Measurements from ENCODE around the gene TMED1. TPM values are rescaled to one million over a fixed set of nuclear protein-coding genes. Genes with fewer than 3 reads are reported as not detected.

Gene TMED1
- total and polyA plus RNA-seq, 2 donors (not counting 3 experiments of a cell fraction or from before 2014, with no cell fraction given), result 31.2 to 60.4 TPM

DNA sequence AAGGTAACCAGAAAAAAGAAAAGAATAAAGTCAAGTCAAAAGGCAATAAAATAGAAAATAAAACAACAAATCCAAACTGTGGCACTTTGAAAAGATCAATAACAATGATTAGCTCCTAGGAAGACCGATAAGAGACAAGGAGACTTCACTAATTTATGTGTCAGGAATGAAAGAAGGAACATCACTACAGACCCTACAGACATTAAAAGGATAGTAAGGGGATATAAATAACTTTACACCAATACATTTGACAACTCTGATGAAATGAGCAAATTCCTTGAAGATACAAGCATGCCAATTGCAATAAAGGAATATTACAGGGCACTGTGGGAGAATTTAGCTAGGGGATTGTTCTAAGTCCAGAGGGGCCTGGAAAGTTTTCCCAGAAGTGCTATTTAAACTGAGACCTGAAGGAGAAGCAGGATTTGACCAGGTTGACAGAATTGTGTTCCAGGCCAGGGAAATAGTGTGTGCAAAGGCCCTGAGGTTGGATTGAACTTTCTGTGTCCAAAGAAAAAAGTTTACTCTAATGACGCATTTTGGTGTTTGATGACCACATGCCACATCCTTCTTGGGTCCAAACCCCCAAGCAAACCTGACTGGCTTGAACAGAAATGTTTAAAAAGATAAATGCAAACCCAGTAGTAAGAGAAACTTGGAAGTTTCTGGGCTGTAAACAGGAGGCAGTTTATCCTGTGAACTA lies 10.6 kb upstream of the TMED1 start:
- Histone ChIP-seq H3K4me3 (replicated peaks in 1 of 3; ENCODE audit: insufficient read depth in 1 of 3, low read depth in 1 of 3, low read length in 3 of 3) (no peak overlapping the region), H2AFZ (ENCODE audit: low read depth, low read length) (no peak overlapping the region), H3K79me2 (ENCODE audit: control insufficient read depth, insufficient read depth, low read length) (no peaks in the 10 kb centered on the region), H3K36me3 (ENCODE audit: control insufficient read depth in 2 of 2, extremely low read depth in 1 of 2, insufficient read depth in 2 of 2, low read length in 2 of 2) (no peaks in the 10 kb centered on the region), H3K9ac (replicated peaks; ENCODE audit: extremely low read depth, insufficient read depth, low read length) (no peak overlapping the region), H4K20me1 (replicated peaks; ENCODE audit: control insufficient read depth, extremely low read depth, insufficient read depth, low read length) (no peaks in the 10 kb centered on the region), H3K4me2 (ENCODE audit: insufficient read depth, low read length) (no peak overlapping the region), H3K4me1 (ENCODE audit: control insufficient read depth, extremely low read depth, insufficient read depth, low read length) (no peaks in the 10 kb centered on the region), H3K27me3 (ENCODE audit: control insufficient read depth in 2 of 2, insufficient read depth in 2 of 2, low read length in 2 of 2) (peaks cover 1 to 2% of the 10 kb centered on the region in 2 experiments), H3K9me1 (replicated peaks; ENCODE audit: control insufficient read depth, extremely low read depth, insufficient read depth, low read length) (no peaks in the 10 kb centered on the region), H3K9me3 (replicated peaks; ENCODE audit: control insufficient read depth, insufficient read depth, low read length) (no peaks in the 10 kb centered on the region), H3K27ac (ENCODE audit: insufficient read depth, low read depth, low read length) (no peak overlapping the region)
- intact Hi-C loops (cut with micrococcal nuclease) (no loop called here), dilution Hi-C loops (cut with MboI; ENCODE audit: extremely low pct_ligation_motif_present, low sequenced_read_pairs) (no loop called here)
- no peak for TF ChIP-seq POLR2A (IDR thresholded peaks at IDR 0.05; ENCODE audit: low read depth, low read length)
- no peak for TF ChIP-seq MYC (IDR thresholded peaks at IDR 0.05; ENCODE audit: low read depth, low read length)
- TF ChIP-seq, protein P1, sequence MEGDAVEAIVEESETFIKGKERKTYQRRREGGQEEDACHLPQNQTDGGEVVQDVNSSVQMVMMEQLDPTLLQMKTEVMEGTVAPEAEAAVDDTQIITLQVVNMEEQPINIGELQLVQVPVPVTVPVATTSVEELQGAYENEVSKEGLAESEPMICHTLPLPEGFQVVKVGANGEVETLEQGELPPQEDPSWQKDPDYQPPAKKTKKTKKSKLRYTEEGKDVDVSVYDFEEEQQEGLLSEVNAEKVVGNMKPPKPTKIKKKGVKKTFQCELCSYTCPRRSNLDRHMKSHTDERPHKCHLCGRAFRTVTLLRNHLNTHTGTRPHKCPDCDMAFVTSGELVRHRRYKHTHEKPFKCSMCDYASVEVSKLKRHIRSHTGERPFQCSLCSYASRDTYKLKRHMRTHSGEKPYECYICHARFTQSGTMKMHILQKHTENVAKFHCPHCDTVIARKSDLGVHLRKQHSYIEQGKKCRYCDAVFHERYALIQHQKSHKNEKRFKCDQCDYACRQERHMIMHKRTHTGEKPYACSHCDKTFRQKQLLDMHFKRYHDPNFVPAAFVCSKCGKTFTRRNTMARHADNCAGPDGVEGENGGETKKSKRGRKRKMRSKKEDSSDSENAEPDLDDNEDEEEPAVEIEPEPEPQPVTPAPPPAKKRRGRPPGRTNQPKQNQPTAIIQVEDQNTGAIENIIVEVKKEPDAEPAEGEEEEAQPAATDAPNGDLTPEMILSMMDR (IDR thresholded peaks at IDR 0.05; ENCODE audit: extremely low read depth in 1 of 2, insufficient read depth in 1 of 2, low read depth in 1 of 2, low read length in 2 of 2), result no peak
- TF ChIP-seq JUN (IDR thresholded peaks at IDR 0.05; ENCODE audit: borderline replicate concordance, insufficient read depth, insufficient read length, low read depth), result no peak
- no peak for TF ChIP-seq EZH2 (IDR thresholded peaks at IDR 0.05; ENCODE audit: borderline replicate concordance, low read depth, low read length, severe bottlenecking)
- TF ChIP-seq, protein P2, sequence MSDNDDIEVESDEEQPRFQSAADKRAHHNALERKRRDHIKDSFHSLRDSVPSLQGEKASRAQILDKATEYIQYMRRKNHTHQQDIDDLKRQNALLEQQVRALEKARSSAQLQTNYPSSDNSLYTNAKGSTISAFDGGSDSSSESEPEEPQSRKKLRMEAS (IDR thresholded peaks at IDR 0.05; ENCODE audit: insufficient read depth, insufficient read length), result no peak
- no peak for TF ChIP-seq GATA2 (IDR thresholded peaks at IDR 0.05; ENCODE audit: insufficient read depth, insufficient read length, low read depth, low read length)
- no peak for TF ChIP-seq FOS (IDR thresholded peaks at IDR 0.05; ENCODE audit: borderline replicate concordance, insufficient read depth, low read length)
- no peak for TF ChIP-seq POLR2AphosphoS5 (IDR thresholded peaks at IDR 0.05; ENCODE audit: insufficient read depth, low read depth, low read length)
- DNase-seq (ENCODE audit: low read depth, low spot score), result no peak
- ChIA-PET CTCF (interaction anchor here (0.8 to 4.9 kb wide), 3 partner anchors 8 to 18 kb away, joined by 3 to 43 read pairs (median 8); no protein-coding TSS in a partner anchor), POLR2A (interaction anchor here (0.9 kb wide), 1 partner anchor 12 kb away, joined by 8 read pairs; no protein-coding TSS in a partner anchor)
- BruUV-seq (replicated peaks), result no TSS peak
- no peak for FAIRE-seq

Measured in endothelial cell of umbilical vein (primary cell).